Vagina (tissue), 2 donors: ENCODE data around the gene KATNAL1.
A peak's percentile ranks its signal among the peaks of the same experiment; 100 is the strongest.

Experiments used
- POLR2AphosphoS5 ChIP-seq, 2 donors: sonication (generic); formaldehyde crosslinking; IDR thresholded peaks; one replicate each; pipeline ENCODE4 v1.9.0; 2017; ENCODE audit warnings: antibody characterized with exemption in 2 of 2, mild to moderate bottlenecking in 2 of 2, low read depth in 1 of 2; ENCODE audit not compliant: insufficient read depth in 1 of 2
- TF ChIP-seq, protein P1 (sequence below), 3 experiments: fragments of 450-650 bp in 2 of 3; fragments of 200-600 bp in 1 of 3; sonication (generic) in 1 of 3; IDR thresholded peaks; one replicate each; pipeline ENCODE4 v1.5.1; 2017 to 2019; ENCODE audit warnings: antibody characterized with exemption in 3 of 3, mild to moderate bottlenecking in 2 of 3, moderate library complexity in 2 of 3

DNA sequence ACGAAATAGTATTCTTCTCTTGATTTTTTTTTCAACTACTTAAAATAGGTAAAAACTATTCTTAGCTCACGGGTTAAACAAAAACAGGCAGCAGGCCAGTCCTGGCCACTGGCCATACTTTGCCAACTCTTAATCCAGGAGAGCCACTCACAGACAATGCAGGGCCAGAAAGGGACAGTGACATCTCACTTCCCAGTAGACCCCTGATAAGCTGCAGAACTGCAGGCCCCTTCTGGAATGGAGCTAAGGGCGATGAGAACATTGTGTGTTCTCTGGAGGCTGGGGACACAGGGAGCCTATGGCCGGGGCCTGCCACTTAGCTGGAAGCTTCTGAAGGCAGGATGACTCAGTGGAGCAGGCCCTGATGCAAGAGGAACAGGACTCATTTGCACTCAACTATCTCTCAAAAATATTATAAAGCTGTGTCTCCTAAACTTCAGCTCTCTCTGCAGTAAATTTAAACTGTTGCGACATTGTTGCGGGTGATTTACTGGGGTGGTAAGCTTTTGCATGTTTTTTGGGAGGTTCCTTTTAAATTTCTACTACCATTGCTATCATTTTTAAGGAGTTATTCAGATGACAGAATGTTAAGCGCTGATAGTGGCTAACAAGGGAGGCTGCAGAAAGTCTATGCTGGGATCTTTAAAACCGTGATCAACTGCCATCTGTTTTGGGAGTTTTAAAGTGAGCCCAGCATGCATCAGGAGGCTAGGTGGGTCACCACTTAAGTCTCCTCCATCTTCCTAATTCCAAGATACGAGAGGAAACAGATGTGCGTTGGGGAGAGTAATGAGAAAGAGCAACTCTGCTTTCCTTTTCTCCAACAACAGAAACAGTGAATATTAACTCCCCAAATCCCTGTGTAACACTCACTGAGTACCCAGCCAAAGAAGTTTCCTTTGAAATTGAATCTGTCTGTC is 33.2 kb upstream of the KATNAL1 start:
- TF ChIP-seq, protein P1, sequence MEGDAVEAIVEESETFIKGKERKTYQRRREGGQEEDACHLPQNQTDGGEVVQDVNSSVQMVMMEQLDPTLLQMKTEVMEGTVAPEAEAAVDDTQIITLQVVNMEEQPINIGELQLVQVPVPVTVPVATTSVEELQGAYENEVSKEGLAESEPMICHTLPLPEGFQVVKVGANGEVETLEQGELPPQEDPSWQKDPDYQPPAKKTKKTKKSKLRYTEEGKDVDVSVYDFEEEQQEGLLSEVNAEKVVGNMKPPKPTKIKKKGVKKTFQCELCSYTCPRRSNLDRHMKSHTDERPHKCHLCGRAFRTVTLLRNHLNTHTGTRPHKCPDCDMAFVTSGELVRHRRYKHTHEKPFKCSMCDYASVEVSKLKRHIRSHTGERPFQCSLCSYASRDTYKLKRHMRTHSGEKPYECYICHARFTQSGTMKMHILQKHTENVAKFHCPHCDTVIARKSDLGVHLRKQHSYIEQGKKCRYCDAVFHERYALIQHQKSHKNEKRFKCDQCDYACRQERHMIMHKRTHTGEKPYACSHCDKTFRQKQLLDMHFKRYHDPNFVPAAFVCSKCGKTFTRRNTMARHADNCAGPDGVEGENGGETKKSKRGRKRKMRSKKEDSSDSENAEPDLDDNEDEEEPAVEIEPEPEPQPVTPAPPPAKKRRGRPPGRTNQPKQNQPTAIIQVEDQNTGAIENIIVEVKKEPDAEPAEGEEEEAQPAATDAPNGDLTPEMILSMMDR (IDR thresholded peaks at IDR 0.05), result no peak
- TF ChIP-seq POLR2AphosphoS5 (IDR thresholded peaks at IDR 0.05; ENCODE audit: insufficient read depth in 1 of 2, low read depth in 1 of 2), result peak; percentile 63 to 85
